GM21528 (cell line): Measurements from ENCODE around the gene FOXA3.
"Not testable (repeated sequence)": the region's sequence is repeated elsewhere in the genome, so short reads cannot be mapped to it uniquely, and the experiment has no call there.

Experiments
- ATAC-seq: cut with Tn5 transposase; IDR thresholded peaks from one replicate; pipeline ENCODE4 v1.9.1; 2021; ENCODE audit warnings: mild to moderate bottlenecking, moderate library complexity; ENCODE audit not compliant: unreplicated experiment, low FRiP score

FOXA3 gene

DNA sequence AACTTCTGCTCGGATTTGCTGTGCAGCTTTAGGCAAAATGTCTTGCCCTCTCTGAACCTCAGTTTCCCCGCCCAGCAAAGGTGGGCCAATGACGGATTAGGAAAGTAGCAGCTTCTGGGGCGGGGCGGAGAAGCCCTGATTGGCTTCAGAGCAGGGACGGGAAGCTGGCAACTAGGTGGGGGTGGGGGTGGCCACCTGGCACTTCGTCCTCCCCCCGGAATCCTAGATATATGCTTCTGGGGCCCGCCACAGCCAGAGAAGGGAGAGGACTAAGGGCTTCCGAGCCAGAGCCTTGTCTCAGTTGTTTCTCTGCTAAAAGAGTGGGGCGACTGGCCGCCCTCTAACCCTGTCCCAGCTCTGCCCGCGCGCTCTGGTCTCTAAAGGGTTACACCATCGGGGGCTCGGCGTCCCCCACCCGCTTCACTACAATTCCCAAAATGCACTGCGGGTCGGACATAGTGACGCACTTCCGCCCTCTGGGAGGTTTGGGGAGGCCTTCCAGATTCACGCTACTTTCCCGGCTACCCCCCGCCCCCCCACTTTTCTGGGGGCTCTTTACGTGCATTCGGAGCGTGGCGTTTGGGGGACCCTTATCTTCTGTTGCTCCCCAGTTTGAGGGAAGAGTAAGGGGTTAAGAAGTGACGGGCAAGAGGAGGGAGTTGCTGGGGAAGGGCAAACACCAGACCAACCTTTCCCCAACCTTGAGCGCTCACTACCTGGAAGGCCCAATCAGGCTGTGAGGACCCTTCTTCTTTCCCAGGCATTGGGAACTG lies 22.5 kb downstream of the FOXA3 start:
- peak; percentile 45 for ATAC-seq

GRCh38 chr19:45887200-45887710 lies 23.1 kb downstream of the FOXA3 start:
- ATAC-seq = no peak

DNA sequence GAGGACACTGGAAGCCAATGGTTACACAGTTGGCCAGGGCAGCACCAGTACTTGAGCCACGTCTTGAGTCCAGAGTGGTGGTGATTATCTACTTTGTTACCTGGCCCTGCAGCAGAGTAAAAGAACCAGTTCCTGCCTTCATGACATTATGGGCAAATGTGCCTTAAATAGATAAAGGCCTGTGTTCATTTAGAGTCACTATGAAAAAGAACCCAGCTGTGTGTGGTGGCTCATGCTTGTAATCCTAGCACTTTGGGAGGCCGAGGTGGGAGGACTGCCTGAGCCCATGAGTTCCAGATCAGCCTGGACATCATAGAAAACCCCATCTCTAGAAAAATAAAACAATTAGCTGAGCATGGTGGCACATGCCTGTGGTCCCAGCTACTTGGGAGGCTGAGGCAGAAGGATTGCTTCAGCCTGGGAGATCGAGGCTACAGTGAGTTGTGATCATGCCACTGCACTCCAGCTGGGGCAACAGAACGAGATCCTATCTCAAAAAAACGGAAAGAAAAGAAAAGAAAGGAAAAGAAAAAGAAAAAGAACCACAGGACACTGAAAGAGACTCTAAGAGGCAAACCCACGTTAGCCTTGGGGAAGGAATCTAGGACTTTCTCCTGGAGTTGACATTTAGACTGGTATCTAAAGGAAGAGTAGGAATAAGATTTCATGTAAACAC lies 25.2 kb downstream of the FOXA3 start:
- no peak for ATAC-seq

DNA sequence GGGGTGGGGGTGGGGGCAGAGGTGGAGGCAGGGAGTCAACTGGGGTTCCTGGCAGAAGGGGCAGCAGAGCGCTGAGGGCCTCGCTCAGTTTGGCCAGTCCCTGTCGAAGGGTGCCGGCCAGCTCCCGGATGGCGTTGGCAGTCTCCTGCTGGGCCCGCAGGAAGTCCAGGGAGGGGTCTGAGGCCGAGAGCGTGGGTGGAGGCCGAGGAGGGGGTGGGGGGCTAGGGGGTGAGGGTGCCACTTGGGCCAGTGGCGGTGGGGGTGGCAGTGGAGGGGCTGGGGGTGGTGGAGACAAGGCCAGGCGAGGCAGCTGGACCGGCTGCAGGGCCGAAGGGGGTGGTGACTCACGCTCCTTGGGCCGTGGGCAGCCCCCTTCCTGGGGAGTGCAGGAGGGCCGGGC lies 26.8 kb downstream of the FOXA3 start:
- no peak for ATAC-seq

DNA sequence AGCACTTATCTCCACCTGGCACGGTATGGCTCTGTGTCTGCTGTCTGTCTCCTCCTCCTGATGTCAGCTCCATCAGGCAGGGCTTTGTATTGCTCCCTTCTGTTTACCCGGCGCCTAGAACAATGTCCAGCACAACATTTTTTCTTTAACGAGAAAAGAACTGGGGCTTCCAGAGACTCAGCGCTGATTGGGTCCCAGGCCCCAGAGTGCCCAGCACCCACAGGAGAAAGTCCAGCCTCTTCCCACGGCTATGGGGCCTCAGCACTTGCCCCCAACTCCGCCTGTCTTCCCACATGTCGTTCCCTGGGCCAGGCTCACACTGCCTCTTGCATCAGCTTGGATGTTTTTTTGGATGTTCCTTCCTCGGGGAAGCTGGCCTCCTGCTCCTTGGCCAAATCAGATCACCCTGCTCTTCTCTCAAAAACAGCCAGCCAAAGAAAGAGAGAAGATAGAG lies 31.4 kb downstream of the FOXA3 start:
- no peak for ATAC-seq

DNA sequence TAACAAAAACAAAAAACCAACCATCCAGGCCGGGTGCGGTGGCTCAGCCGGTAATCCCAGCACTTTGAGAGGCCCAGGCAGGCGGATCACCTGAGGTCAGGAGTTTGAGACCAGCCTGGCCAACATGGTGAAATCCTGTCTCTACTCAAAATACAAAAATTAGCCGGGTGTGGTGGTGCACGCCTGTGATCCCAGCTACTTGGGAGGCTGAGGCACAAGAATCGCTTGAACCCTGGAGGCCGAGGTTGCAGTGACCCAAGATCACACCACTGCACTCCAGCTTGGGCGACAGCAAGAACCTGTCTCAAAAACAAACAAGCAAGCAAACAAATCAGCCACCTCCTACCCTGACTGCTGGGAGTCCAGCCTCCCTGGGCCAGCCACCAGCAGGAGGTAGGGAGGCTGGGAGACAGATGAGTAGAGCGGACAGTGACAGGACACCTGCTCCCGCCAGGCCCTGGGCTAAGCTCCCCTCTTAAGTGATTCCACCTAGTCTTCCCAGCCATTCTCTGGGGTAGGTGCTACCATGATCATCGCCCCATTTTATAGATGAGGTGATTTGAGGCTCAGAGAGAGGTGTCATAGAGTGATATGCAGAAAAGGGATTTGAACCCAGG lies 32.0 kb downstream of the FOXA3 start:
- ATAC-seq = not testable (repeated sequence)

DNA sequence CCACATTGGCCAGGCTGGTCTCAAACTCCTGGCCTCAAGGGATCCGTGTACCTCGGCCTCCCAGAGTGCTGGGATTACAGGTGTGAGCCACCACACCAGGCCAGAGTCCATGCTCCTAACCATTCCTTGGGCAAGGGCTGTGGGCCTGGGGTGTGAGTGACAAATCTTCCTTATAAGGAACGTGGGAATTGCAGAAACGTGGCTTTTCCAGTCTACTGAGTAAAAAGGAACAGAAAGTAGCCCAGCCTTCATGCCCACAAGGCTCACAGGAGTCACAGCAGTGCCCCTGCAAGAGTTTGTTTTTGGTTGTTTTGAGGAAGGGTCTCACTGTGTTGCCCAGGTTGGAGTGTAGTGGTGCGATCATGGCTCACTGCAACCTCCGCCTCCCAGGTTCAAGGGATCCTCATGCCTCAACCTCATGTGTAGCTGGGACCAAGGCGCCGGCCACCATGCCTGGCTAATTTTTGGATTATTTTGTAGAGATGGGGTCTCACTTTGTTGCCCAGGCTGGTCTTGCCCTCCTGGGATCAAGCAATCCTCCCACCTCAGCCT lies 33.2 kb downstream of the FOXA3 start:
- no peak for ATAC-seq

DNA sequence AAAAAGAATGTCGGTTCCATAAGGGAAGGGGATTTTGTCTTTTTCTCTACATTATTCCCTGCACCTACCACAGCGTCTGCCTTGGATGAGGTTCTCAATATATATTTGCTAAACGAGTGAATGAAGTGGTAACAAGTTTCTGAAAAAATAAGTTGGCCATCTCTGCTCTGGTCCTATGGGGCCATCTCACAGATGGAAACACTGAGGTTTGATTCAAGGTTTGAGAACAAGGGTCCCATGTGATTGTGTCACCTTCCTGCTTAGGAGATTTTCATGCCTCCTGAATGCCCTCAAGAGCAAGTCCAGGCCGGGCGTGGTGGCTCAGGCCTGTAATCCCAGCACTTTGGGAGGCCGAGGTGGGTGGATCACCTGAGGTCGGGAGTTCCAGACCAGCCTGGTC lies 35.1 kb downstream of the FOXA3 start:
- ATAC-seq = no peak

DNA sequence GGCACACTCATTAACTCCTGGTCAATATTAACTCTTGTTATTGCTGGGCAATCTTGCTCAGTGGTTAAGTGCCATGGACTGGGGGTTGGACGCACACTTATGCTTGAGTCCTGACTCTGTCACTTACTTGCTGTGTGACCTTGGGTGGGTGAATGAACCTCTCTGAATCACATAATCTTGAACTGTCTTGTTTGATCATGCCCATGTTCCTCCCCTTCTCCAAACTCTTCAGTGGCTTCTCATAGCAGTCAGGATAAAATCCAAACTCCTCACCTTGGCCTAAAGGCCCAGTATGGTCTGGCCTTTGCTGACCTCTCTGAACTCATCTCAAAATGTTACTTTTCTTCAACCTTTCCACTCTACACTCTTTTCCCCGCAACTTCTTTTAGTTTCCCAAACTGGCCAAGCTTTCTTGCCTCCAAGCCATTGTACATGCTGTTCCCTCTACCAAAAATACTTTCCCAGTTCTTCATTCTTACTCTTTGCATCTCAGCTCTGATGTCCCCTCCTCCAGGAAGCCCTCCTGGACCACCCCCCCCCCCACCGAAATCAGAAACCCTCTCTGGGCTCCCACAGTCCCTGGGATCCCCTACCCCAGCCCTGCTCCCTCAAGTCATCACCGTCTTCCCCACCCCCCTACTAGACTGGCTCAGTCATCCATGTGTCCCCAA lies 35.9 kb downstream of the FOXA3 start:
- ATAC-seq = no peak

DNA sequence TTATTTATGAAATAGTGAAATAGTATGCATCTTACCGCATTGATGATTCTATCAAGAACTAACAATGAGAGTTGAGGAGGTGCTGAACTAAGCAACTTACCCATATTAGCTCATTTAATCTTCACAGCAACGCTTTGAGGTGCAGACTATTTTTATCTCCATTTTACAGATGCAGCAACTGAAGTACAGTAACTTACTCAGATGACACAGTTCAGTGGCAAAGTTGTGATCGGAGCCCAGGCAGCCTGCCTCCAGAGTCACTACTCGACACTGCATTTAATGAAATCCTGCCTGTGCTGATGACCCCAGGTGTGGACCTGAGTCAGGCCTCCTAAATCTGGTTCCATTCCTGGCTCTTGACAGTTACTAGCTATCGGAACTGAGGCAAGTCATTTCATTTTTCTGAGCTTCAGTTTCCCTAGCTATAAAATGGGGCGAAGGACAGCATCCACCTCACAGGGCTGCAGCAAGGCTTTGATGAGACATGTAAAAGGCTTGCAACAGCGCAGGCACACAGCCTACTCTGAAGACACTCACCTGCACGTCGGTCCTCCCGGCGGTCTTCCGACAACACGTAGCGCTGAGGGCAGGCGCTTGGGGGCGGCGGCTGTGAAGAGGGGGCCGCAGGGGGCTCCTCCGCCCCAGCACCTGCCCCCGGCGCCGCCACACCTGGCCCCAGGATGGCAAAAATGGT lies 36.8 kb downstream of the FOXA3 start:
- ATAC-seq = no peak

- ATAC-seq = no peak
Observed at GRCh38 chr19:45901432-45901911, 37.3 kb downstream of the FOXA3 start.

DNA sequence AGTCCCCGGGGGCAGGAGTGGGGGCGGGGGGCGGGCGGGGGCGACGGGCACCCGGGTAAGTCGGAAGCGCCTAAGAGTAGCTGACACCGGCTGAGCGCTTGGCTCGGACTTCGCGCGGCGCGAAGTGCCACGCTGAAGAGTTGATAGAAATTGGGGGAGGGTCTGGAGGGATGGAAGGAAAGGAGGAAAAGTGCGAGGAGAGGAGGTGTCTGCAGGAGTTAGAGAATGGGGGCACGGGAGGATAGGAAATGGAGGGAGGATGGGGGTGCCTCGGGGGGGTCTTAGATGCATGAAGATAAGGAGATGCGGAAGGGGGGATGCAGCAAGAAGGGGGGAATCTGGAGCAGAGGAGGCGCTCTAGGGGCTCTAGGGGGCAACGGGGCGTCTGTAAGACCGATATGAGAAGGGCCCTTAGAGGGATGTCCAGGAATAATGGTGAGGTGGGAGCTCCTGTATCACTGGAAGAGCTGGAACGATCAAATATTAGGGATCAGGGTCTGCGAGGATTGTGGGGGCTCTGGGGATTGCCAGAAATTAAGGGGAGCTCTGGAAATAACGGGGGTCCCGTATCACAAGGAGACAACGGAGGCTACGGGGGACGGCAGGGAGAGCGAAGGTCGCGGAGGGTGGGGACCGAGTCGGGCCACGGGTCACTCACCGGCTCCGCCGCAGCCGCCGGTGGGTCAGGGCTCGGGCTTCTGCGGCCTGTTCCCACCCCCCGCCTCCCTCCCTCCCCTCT lies 38.0 kb downstream of the FOXA3 start, which contains the start of gene MYPOP:
TSS of gene MYPOP (minus strand) at position 702 of the 739 bp plus-strand sequence. CDS start 840 bp downstream, outside the sequence.
- no peak for ATAC-seq

DNA sequence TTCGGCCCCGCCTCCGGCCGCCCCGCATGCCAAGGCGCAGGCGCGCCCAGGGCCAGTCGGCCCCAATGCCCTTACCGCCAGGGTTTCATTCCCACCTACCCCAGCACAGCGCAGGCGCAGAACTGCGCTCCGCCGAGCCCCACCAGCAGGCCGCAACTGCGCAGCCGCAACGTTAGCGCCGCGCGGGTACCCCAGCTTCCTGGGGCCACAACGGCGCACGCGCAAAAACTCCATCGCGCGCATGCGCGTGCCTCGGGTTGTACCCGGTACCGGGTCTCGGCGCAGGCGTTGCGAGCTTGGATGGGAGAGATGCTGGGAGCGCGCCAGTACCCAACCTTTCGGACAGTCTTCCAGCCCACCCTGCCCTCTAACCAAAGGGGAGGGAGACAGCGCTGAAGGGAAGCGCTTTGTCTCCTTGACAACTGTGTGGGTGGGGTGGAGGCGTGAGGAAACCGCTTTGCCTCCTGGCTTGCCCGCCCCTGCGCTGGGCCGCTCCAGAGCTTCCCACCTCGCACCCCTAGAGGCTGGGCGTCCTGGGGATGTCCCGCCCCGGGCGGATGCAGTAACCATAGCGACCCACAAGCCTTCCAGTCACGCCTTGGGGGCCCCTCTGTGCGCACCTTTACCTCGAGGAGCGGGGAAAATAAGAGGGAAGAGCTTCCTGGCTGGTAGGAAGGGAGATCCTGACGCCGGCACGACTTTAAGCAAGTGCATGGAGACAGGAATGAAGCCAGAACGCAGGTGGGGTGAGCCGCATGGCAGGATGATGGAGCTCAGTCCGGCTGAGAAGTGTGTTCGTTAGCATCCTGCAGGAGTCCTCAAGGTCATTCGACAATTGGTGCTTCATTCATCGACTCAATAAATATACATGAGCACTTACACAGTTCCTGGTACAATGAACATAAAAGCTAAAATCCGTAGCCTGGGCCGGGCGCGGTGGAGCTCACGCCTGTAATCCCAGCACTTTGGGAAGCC lies 38.8 kb downstream of the FOXA3 start:
- peak; percentile 79 for ATAC-seq

- no peak for ATAC-seq
Observed at GRCh38 chr19:45905011-45905410, 40.9 kb downstream of the FOXA3 start.

- ATAC-seq = no peak
Observed at GRCh38 chr19:45906221-45906620, 42.1 kb downstream of the FOXA3 start.

- no peak for ATAC-seq
Observed at GRCh38 chr19:45908956-45909355, 44.8 kb downstream of the FOXA3 start.

DNA sequence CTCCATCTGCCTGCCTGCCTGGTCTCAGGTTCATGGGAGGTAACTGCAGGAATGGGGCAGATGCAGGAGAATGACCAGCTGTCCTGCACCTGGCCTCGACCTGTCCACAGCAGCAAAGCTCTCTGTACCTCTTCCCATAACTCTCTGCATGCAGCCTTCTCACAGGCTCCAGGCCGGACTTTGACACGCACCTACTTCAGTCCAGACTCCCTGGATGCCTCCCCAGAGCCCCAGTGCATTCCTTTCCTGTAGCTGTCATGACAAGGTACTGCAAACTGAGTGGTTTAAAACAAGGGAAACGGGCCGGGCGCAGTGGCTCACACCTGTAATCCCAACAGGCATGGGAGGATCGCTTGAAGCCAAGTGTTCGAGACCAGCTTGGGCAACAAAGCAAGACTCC lies 47.2 kb downstream of the FOXA3 start:
- ATAC-seq = no peak
